HG03342 (cell line): ENCODE results near the gene WDR11.
"Not testable (repeated sequence)": the region's sequence is repeated elsewhere in the genome, so short reads cannot be mapped to it uniquely, and the experiment has no call there.

Source experiments
- ATAC-seq: cut with Tn5 transposase; IDR thresholded peaks from one replicate; pipeline ENCODE4 v1.9.1; 2021; ENCODE audit warnings: mild to moderate bottlenecking, moderate library complexity; ENCODE audit not compliant: unreplicated experiment

WDR11 gene

DNA sequence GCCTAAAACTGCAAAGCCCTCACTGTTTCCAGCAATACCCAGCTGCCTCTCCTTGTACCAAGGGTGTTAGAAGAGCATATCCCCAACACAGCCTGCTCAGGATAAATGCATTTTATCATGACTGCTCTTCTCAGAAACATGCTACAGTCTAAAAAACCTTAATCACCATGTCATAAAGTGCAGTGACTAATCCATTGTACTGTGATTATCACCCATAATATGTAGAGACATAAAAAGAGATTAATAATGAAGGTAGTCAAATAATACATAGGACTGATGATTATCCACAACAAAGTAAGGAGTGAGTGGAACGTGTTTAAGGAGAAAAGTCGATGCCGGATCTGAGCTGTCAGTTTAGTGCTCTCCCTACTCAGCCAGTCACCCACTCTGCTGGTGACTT, 12.2 kb upstream of the WDR11 start:
- ATAC-seq, result no peak

DNA sequence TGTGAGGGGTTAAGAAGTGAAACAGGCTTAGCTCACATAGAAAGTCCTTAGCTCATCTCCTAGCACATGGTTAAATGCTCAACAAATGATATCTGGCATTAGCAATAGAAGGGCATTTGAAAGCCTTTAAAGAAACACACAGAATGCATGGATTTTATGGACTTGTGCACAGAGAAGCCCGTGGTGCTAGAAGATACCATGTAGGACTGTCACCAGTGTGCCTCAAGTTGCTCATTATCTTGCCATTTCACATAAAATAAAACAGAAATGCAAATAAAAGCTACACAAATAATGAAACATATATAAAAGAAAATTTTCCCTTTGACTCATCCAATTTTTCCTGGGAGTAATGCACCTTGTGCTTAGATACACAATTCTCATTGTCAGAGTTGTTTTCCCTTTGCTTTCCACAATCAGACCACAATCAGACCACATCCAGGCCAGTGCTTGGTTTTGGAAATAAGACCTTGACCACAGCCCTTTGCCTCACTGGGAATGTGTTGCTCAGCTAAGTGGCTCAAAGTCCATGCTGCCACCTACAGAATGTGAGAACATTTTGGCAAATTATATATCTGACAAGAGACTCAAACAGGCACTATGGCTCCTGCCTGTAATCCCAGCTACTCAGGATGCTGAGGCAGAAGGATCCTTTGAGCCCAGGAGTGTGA, 9.5 kb upstream of the WDR11 start:
- ATAC-seq, result no peak

DNA sequence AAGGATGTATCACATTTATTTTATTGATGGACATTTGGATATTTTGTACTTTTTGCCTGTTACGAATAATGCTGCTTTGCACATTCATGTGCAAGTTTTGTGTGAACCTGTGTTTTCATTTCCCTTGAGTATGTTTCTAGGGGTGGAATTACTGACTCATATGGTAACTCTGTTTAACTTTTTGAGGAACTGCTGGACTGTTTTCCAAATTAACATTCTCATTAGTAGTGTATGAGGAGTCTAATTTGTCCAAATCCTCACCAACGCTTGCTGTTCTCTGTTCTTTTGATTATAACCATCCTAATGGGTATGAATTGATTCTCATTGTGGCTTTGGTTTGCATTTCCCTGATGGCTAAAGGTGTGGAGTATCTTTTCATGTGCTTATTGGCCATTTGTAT, 3.2 kb downstream of the WDR11 start:
- no peak for ATAC-seq

DNA sequence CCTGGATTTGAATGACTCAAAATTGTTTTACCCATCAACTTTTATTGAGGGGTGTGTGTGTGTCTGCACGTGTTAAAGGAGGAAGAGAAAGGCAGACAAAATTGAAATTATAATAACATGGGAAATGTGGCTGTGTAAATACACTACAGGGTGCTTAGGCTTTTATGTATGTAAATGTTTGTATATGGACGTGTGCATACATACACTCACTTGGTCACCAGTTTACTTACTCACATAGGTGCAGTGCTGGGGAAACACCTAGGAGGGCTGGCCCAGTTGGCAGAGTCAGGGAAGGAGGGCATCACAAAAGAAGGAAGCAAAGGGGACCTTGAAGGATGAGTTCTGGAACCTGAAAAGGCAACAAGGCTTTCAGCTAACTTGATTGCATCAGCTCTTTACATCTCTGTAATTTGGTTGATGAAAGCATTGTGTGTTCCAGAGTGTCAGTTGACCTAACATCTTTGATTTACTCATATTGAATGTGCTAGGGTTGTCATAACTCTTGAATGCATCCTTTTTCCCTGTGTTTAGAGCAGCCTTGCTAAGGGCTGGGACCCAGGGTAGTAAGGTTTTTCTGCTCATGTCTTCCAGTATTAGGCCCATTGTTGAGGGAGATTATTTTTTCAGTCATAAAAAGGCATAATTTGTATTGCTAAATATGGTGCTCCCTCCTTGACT, 10.2 kb downstream of the WDR11 start:
- no peak for ATAC-seq

DNA sequence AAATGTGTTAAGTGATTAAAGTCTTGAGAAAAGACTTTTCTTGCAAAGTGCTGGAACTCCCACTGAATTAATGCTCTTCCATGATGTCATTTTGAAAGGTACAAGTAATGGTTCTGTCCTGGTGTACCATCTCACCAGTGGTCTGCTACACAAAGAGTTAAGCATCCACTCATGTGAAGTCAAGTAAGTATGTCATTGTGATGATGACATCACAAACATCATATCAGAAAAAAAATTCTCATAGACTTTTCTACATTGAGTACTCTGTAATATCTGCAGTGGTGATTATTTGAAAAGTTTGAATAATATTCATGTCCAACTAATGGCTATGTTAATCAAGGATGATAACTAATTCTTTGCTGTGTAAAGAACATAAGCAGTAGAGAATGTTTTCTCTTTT, 22.6 kb downstream of the WDR11 start:
- no peak for ATAC-seq

DNA sequence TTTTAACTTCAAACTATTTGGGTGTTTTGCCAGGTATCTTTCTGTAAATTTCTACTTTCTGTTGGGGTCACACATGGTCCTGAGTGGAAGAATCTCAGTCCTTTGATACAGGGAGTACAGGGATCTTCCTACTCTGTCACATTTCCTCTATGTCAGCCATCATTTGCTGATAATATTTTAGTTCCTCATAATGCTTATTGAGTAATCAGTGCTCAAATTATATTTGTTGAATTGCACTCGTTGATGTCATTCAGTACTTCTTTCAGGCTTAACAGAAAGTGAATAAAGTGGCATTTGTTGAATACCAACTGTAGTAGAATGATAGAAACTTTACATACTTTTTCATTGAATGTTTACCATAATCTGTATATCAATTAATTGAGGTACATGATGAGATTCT, 31.9 kb downstream of the WDR11 start:
- no peak for ATAC-seq

DNA sequence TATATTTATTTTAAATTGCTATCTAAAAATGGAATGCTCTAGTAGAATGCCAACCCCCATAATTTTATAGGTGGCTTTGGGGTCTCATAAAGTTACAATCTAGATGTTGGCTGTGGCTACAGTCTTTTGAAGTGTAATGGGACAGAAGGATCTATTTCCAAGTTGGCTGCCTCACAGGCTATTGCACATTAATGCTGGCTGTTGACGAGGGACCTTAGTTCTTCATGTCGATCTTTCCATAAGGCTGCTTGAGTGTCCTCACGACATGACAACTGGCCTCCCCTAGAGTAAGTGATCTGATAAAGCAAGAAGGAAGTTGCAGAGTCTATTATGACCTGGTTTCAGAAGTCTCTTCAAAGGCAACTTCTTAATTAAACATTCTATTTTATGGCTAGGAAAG, 36.3 kb downstream of the WDR11 start:
- no peak for ATAC-seq

DNA sequence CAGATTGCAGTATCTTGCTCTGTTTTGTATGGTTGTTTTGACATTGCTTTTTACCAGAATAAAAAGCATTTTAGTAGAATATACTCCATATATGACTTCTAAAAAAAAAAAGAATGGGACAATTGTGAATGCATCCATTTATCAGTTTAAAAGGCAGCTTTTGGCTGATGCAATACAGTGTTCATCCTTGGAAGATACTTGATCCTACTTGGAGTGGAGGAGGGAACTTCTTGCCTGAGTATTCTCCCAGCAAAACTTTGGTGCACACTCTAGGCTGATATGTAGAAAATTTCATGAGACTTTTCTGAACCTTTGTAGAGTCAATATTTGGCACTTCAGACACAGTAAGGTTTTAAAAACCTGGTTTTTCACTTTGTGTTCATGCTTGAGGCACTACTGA, 40.2 kb downstream of the WDR11 start:
- ATAC-seq, result no peak

DNA sequence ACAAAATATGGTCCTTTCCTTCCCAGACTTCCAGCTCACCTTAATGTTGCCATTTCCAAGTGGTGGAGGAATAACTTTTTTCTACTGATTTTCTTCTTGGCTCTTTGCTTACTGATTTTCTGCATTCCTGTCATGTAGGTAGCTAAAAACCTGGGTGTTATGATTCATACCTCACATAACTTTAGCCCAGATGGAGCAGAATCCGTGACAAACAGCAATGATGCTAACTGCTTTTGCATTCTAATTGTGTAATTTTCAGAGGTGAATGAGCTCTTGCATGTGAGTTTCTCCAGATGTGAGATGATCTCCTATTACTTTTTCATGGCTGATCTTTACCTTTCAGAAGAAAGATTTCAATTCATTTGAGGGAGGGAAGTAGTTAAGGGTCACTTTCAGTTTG, 43.4 kb downstream of the WDR11 start:
- no peak for ATAC-seq

DNA sequence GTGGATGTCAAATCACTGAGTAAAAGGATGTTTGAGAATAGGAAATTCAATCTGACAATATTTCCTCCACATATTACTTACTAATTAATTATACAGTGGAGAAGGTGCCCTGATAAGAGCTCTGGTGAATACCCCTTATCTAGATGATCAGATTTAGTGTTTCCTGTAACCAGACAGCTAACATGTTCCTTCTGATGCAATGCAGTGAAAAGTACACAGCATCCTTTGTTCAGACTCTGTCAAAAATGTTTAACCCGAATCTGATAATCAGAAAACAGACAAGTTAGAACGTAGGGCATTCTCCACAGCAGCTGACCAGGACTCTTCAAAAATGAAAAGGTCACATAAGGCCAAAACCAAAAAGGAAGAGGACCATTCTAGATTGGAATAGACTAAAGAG, 46.2 kb downstream of the WDR11 start:
- no peak for ATAC-seq

DNA sequence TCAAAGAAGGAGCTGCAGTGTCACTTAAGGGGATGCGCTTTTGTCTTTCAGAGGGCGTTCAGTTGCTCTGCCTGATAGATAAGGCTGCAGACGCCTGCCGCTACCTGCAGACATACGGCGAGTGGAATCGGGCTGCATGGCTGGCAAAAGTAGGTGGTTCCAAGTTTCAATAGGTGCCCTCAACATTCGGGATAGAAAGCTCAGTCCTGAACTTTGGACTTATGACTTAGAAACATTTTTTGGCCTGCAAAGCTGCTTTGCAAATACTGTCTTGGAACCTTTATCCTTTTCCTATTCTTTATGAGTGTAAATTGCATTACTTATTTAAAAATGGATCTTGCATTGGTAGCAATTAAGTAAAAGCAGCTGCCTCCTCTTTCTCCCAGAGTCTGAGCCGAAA, 54.1 kb downstream of the WDR11 start:
- no peak for ATAC-seq

DNA sequence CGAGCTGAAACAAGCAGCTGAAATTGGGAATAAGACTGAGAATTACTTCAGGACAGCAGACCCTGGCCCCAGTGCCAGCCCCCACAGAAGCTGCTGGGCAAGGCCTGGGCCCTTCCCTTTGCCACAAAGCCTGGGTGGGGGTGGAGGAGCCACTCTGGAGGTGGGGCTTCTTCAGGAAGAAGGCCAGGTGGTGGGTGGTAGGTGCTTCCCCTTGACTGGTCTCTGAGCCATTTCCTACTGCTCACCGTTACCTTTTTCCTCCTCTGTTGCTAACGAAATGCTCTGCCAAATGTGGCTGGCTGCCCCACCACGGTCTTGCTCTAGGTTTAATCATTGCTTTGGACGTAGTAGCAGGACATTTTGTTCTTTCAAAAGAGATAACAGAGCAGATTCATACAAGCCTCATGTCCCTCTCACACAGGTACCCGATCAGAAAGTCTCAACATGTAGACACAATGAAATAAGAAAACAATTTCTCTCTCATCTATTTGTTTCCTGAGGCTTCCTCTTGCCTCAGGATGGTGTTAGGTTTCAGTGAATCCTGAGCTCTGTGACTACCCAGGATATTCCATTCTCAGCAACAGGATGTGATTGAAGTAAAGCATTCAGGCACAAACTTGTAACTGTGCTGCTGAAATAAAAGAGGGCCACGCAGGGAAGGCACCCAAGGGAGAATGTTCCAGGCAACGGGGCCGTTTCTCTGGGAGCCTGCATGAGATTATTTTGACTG, 66.5 kb downstream of the WDR11 start:
- no peak for ATAC-seq

DNA sequence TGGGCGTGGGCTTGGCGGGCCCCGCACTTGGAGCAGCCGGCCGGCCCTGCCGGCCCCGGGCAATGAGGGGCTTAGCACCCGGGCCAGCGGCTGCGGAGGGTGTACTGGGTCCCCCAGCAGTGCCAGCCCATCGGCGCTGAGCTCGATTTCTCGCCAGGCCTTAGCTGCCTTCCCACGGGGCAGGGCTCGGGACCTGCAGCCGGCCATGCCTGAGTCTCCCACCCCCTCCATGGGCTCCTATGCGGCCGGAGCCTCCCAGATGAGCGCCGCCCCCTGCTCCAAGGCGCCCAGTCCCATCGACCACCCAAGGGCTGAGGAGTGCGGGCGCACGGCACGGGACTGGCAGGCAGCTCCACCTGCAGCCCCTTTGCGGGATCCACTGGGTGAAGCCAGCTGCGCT, 72.7 kb downstream of the WDR11 start:
- not testable (repeated sequence) for ATAC-seq

DNA sequence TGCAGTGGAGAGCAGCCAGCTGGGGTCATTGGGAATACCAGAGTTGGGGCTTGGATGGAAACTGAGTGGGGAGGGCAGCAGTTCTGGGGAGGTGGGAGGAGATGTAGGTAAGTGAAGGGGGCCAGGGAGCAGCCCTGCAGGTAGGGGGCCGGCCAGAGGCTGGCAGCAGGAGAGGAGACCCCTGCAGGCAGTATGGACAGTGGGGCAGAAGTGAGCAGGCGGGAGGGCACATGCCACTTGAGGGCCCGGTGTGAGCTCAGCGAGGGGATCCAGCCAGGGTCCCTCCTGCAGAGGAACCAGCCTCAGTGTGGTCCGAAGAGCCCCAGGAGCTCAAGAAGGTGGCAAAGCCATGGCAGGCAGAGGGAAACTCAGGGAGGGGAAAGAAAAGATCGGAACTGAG, 75.4 kb downstream of the WDR11 start:
- ATAC-seq, result no peak

DNA sequence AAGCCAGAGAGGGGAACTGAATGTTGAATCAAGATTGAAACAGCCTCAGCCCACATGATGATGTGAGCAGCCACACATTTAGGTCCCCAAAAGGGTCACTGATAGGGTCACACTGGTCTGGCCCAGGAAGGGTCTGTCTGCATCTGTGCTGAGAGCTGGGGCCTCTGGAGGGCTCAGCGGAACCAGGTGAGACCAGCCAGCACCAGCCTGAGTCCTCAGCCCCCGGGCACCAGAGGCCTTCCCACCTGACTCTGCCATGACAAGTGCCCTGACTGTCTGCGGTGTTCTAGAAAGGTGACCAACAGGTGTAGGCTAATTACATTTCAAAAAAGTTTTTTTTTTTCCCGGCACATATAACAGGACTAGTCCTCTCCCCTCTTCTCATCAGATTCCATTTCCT, 76.2 kb downstream of the WDR11 start:
- ATAC-seq, result no peak

DNA sequence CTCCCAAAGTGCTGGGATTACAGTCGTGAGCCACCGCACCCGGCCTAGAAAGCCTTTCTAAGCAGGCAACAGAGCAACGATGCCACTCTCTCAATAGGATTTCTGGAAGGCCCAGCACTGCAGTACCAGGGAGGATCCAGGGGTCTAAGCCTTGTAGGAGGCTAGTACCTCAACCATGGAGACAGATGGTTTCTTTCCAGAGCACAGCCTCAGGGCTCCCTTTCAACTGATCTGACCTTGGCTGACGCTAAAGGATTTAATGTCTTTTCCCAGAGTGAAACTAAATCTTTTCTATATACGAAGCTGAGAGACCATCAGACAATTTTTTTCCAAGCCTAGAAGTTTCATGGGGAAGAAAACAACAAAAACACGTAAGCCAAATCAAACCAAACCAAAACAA, 78.0 kb downstream of the WDR11 start:
- ATAC-seq, result no peak

DNA sequence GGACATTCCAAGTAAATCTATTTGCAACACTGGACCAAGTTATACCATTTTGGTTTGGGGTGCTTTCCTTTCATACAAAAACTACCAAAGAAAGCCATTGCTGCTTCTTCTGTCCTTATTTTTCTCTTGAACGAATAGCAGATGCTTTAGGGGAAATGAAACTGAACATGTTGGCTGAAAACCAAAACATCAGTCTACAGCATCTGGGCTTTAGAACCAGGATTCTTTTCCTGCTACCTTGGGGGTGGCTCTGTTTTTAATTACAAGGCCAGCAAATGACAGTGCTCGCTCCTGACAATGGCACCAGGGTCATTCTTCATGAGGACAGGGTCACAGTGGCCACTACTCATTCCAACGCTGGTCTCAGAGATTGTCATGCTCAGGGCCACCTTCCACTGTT, 80.3 kb downstream of the WDR11 start:
- peak; percentile 65 for ATAC-seq

DNA sequence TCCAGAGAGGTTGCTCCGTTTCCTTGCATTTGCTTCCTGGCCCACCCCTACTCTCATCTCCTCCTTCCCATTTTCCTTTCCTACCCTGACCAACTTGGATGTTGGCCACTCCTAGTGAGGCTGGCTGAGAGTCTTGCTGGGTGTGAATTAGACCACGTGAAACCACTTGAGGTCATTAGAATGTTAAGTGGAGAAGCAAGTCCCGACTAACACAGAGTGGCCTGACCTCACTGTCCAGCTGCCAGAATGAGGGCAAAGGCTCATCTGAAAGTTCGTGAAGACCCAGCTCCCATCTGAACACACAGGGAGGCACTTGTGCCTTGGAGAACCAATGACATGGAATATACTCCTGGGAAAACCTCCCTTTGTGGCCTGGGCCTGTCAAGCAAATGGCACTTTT, 80.8 kb downstream of the WDR11 start:
- no peak for ATAC-seq

DNA sequence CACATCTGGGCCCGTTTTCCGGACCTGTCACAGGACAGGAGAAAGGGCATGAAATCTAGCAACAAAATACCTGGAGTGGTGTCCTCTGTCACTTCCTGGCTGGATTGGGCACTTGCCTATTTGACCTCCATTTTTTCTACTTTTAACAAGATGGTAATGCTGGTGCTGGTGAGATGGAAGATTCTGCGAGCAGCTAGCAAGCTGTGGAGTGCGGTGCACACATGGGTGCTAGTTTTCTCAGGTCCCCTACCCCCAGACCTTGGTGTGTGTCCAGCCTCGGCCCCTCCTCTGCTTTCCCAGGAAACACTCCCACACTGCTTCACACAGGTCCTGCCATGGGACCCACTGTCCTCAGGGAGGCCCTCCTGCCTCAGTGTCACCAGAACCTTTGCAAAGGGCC, 87.7 kb downstream of the WDR11 start:
- no peak for ATAC-seq

DNA sequence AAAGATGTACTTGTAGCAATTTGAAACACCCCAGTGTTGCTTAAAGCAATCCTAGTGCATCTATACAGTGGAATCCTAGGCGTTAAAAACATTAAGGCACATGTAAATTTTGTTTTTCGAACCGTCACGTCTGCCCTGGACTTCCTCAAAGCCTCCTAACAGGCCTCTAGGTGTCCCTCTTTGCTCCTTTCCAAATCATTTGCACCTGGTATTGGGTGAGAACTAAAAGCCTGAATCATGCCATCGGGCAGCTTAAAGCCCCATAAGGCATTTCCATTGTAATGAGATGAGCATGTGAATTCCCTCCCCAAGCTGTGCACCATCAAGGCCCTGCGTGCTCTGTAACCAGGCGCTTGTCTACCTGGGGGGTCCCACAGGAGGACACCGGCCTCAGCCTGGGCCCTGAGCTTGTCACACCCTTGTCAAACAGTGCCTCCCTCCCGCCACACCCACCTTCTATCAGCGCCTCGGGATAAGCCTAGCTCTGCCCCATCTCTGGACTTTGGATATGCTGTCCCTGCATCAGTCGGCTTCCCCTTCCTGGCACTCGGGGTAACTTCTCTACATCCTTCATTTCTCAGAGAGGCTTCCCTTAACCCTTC, 89.2 kb downstream of the WDR11 start:
- no peak for ATAC-seq

DNA sequence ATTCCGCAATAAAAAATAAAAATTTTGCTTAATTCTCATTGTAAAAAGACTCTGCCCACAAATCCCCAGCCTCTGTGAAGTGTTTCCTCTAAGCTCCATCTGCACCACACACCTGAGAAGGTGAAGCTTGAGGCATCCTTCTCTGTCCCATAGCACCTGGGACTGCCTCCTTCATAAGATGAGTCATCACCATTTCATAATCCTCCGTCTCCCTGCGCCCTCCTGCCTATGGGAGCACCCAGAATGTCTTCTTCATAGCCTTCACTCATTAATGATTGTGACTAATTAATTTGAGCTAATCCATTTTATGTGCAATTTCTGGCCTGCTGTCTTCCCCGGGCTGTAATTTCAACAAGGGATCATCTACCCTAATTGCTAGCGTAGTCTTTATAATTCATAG, 90.3 kb downstream of the WDR11 start:
- no peak for ATAC-seq
